Activated CD4-positive, CD25-positive, alpha-beta regulatory T cell treated with anti-CD3 and anti-CD28 coated beads, Interleukin-2, amount 50 U/mL, for 16 hours (primary cell): ENCODE measurements around the gene CC2D2A.

Experiments
- DNase-seq: peaks from one replicate; pipeline ENCODE4 v3.0.0-alpha.2; 2020; ENCODE audit warnings: low read depth, low spot score

Gene CC2D2A

DNA sequence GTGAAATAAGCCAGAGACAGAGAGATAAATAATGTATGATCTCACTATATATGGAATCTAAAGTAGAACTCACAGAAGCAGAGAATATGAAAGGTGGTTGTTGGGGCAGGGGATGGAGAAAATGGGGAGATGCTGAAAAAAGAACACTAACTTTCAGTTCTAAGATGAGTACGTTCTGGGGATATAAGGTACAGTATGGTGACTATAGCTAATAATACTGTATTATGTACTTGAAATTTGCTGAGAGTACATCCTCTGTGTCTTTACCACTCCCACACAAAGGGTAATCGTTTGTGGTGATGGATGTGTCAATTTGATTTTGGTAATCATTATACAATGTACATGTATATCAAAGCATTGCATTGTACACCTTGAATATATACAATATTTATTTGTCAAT lies 178.9 kb downstream of the CC2D2A start:
- DNase-seq = no peak

DNA sequence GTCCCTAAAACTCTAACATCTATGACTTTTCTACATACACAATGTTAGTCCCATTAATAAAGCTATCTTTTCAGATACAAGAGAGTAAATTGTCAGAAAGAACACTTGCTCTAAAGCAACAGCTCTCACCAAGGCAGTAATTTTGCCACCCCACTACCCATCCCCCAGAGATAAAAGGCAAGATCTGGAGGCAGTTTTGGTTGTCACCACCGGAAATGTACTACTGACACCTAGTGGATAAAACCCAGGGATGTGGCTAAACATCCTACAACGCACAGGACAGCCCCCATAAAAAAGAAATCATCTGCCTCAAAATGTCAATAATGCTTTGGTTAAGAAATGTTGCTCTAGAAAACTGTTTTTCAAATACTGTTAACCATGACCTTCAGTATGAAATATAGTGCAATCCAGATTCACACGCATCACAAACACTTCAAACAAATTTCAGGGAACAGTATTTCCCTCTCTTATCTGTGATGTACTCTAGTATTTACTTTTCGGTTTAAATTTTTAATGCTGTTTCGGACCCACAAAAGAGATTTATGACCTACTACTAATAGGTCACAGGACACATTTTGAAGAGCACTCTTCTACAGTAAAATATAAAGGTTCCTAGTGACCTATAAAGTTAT lies 180.3 kb downstream of the CC2D2A start:
- DNase-seq = peak; percentile 44
